ENCODE data around the gene RAB7B.

DNA sequence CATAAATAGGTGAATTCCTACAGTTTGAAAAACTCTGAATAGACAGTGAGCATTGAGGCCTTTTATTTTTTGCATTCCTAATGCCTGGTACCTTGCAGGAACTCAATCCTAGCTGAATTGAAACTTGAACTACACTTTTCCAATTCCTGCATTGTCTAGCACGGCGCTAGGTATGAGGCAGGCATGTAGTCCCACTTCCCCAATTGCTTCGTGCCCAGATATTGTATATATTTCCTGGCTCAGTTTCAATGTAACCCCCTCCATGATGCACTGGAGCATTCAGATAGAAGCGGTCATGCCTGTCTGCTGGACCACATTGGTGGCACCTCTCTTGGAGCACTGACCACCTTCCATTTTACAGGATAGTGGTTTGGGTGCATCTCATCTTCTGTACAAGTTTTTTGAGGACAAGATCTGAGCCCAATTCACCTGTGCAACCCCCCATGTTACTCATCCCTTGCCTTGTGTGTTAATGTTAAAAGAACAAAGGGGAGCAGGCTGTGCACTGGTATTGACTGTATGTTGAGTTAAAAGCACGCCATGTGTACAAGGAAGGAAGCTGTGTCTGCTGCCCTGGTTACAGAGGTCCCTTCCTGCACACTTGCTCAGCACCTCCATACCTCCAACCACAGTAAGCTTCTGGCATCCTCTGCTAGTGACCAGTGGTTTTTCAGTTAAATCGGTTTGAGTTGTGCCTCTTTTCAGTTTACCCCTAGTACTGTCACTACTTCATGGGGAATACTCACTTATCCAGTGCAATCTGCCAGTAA is 10.0 kb upstream of the RAB7B start:
- TF ChIP-seq, protein P1, sequence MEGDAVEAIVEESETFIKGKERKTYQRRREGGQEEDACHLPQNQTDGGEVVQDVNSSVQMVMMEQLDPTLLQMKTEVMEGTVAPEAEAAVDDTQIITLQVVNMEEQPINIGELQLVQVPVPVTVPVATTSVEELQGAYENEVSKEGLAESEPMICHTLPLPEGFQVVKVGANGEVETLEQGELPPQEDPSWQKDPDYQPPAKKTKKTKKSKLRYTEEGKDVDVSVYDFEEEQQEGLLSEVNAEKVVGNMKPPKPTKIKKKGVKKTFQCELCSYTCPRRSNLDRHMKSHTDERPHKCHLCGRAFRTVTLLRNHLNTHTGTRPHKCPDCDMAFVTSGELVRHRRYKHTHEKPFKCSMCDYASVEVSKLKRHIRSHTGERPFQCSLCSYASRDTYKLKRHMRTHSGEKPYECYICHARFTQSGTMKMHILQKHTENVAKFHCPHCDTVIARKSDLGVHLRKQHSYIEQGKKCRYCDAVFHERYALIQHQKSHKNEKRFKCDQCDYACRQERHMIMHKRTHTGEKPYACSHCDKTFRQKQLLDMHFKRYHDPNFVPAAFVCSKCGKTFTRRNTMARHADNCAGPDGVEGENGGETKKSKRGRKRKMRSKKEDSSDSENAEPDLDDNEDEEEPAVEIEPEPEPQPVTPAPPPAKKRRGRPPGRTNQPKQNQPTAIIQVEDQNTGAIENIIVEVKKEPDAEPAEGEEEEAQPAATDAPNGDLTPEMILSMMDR (conservative IDR thresholded peaks at IDR 0.05 in 1 of 2, IDR thresholded peaks at IDR 0.05 in 1 of 2; ENCODE audit: low read depth in 1 of 2, low read length in 2 of 2): no peak
- TF ChIP-seq EZH2 (IDR thresholded peaks at IDR 0.05; ENCODE audit: low read length, missing control alignments): no peak
